Colon (tissue), 2 donors: ENCODE data around the gene DSE.

Source experiments
- FAIRE-seq: peaks from 2 replicates; lab custom pipeline; 2012; peaks lifted over from hg19 to GRCh38; lab: Jason Lieb, UNC
- donor health status: control.
- donor health status: control.

DSE gene

GRCh38 chr6:116388924-116389323 lies 18.2 kb downstream of the DSE start:
- FAIRE-seq = no peak

- no peak for FAIRE-seq
Observed at GRCh38 chr6:116389357-116389756, 18.6 kb downstream of the DSE start.

GRCh38 chr6:116390581-116390980 lies 19.8 kb downstream of the DSE start:
- peak; percentile 75 for FAIRE-seq

GRCh38 chr6:116392132-116393013 lies 21.6 kb downstream of the DSE start:
- no peak for FAIRE-seq

GRCh38 chr6:116393430-116393829 lies 22.7 kb downstream of the DSE start:
- no peak for FAIRE-seq

- FAIRE-seq = no peak
Observed at GRCh38 chr6:116395647-116396046, 24.9 kb downstream of the DSE start.

- no peak for FAIRE-seq
Observed at GRCh38 chr6:116396441-116396840, 25.7 kb downstream of the DSE start.

- no peak for FAIRE-seq
Observed at GRCh38 chr6:116397914-116398313, 27.2 kb downstream of the DSE start.

- FAIRE-seq = no peak
Observed at GRCh38 chr6:116398316-116399010, 27.7 kb downstream of the DSE start.

GRCh38 chr6:116399287-116399686 lies 28.5 kb downstream of the DSE start:
- FAIRE-seq = no peak

- FAIRE-seq = no peak
Observed at GRCh38 chr6:116400328-116400727, 29.6 kb downstream of the DSE start.

GRCh38 chr6:116402108-116402937 lies 31.6 kb downstream of the DSE start:
- no peak for FAIRE-seq

GRCh38 chr6:116403205-116403604 lies 32.5 kb downstream of the DSE start:
- FAIRE-seq = no peak

- FAIRE-seq = no peak
Observed at GRCh38 chr6:116404696-116405095, 33.9 kb downstream of the DSE start.

GRCh38 chr6:116405138-116405537 lies 34.4 kb downstream of the DSE start:
- FAIRE-seq = no peak

GRCh38 chr6:116405652-116406356 lies 35.1 kb downstream of the DSE start:
- no peak for FAIRE-seq

GRCh38 chr6:116406678-116407345 lies 36.1 kb downstream of the DSE start:
- no peak for FAIRE-seq

GRCh38 chr6:116408491-116408890 lies 37.7 kb downstream of the DSE start:
- FAIRE-seq = no peak

GRCh38 chr6:116409756-116410155 lies 39.0 kb downstream of the DSE start:
- no peak for FAIRE-seq

- no peak for FAIRE-seq
Observed at GRCh38 chr6:116411284-116411623, 40.5 kb downstream of the DSE start.

- no peak for FAIRE-seq
Observed at GRCh38 chr6:116412270-116412669, 41.5 kb downstream of the DSE start.

- no peak for FAIRE-seq
Observed at GRCh38 chr6:116413357-116413756, 42.6 kb downstream of the DSE start.
